Natural killer cell (primary cell): ENCODE data around the gene ATG2A. TPM values are rescaled to one million over a fixed set of nuclear protein-coding genes. Genes with fewer than 3 reads are reported as not detected.
A peak's percentile ranks its signal among the peaks of the same experiment; 100 is the strongest.

Experiments
- ATAC-seq, 3 donors: fragments of 150-1000 bp in 2 of 3; fragments of 200-7000 bp in 1 of 3; cut with Tn5 transposase; 1 replicate in 1 of 3; 2 replicates in 2 of 3; pipeline ENCODE4 v1.10.0; 2021; ENCODE audit warnings: mild to moderate bottlenecking in 2 of 3, moderate library complexity in 2 of 3
- DNase-seq, 2 donors: peaks; one replicate each; pipeline versions ENCODE4 v3.0.0 to v3.0.0-alpha.2; 2013 to 2021; ENCODE audit warnings: mixed read lengths in 1 of 2
- H3K27ac ChIP-seq: one replicate; pipeline ENCODE4 v1.5.1; 2013; ENCODE audit warnings: mild to moderate bottlenecking, low read length
- H3K27me3 ChIP-seq: one replicate; pipeline ENCODE4 v1.6.1; 2013; ENCODE audit warnings: low read length; ENCODE audit not compliant: control insufficient read depth, insufficient read depth
- H3K36me3 ChIP-seq: one replicate; pipeline ENCODE4 v1.6.1; 2013; ENCODE audit warnings: low read length; ENCODE audit not compliant: control insufficient read depth, insufficient read depth
- H3K4me1 ChIP-seq: one replicate; pipeline ENCODE4 v1.6.1; 2013; ENCODE audit warnings: low read length; ENCODE audit not compliant: control insufficient read depth, insufficient read depth
- H3K4me3 ChIP-seq: one replicate; pipeline ENCODE4 v1.5.1; 2013; ENCODE audit warnings: low read length
- H3K9me3 ChIP-seq: one replicate; pipeline ENCODE4 v1.6.1; 2013; ENCODE audit warnings: low read length; ENCODE audit not compliant: control insufficient read depth, insufficient read depth
- H3K27ac Mint-ChIP-seq, 2 donors: one replicate each; pipeline ENCODE4 v1.8.0; 2022; ENCODE audit warnings: mild to moderate bottlenecking in 2 of 2, mixed read lengths in 2 of 2, moderate library complexity in 1 of 2
- H3K27me3 Mint-ChIP-seq, 2 donors: one replicate each; pipeline ENCODE4 v1.8.0; 2022; ENCODE audit warnings: low read depth in 2 of 2, mixed read lengths in 2 of 2
- H3K36me3 Mint-ChIP-seq: one replicate; pipeline ENCODE4 v1.8.0; 2022; ENCODE audit warnings: mixed read lengths
- H3K4me1 Mint-ChIP-seq, 2 donors: one replicate each; pipeline ENCODE4 v1.8.0; 2022; ENCODE audit warnings: mixed read lengths in 2 of 2
- H3K4me3 Mint-ChIP-seq: one replicate; pipeline ENCODE4 v1.8.0; 2022; ENCODE audit warnings: mild to moderate bottlenecking, moderate library complexity, mixed read lengths
- H3K9me3 Mint-ChIP-seq, 2 donors: one replicate each; pipeline ENCODE4 v1.8.0; 2022; ENCODE audit warnings: mixed read lengths in 2 of 2
- WGBS: methylation state at CpG from one replicate; pipeline ENCODE4 v1.1.7; 2013; ENCODE audit warnings: missing lambda C conversion rate; ENCODE audit not compliant: insufficient coverage; 5-methylcytosine and 5-hydroxymethylcytosine counted together
- intact Hi-C: fragments of 100-400 bp; cut with micrococcal nuclease; formaldehyde crosslinking; loops from one replicate; pipeline ENCODE4 v1.14.2; 2022
- total RNA-seq, 4 donors: library from RNA; stranded (reverse); fragments of 120-200 nt in 1 of 4; gene quantifications; one replicate each; pipeline versions ENCODE4 v1.2.3 to v1.2.4, GENCODE V29; 2013 to 2022
- TF ChIP-seq, protein P1 (sequence below): fragments of 200-600 bp; IDR thresholded peaks from one replicate; pipeline ENCODE4 v1.8.0; 2022; ENCODE audit warnings: antibody characterized with exemption

The ATG2A gene
- total RNA-seq, 3 donors from 2014 or later (not counting 1 experiment from before 2014, with no cell fraction given): 165 to 321 (median 259) TPM

DNA sequence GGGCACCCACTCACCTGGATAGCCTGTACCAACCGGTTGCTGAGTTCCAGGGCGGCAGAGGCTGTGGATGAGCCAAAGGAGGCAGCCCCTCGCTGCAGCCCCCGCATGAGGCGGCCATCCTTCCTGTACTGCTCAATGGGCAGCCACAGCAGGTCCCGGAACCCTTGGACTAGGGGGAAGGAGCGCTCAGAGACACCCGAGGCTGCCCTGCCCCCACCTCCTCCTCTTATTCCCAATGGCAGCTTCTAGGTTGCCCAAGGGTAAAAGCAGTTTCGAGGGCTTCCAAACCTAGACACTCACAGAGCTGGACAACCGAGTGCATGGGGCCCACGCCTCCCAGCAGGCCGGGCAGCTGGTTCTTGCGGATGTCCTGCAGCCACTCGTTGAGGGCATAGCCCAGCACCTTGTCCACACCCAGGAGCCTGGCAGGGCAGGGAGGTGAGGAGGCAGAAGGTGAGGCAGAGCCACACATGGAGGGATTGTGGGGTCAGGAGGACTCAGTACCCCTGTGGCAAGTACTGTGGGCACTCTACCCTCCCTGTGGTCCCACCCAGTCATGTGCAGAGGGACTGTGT, 20.5 kb downstream of the ATG2A start:
- WGBS: 92% methylated on average over 14 of the region's 14 CpGs
- Mint-ChIP-seq H3K4me1 (peaks cover 0 to 12% of the 10 kb centered on the region in 2 donors), H3K36me3 (no peaks in the 10 kb centered on the region), H3K27me3 (no peaks in the 10 kb centered on the region), H3K4me3 (no peak overlapping the region), H3K27ac (peak overlapping the region; percentile 63 to 76), H3K9me3 (no peaks in the 10 kb centered on the region)
- no peak for DNase-seq
- TF ChIP-seq, protein P1, sequence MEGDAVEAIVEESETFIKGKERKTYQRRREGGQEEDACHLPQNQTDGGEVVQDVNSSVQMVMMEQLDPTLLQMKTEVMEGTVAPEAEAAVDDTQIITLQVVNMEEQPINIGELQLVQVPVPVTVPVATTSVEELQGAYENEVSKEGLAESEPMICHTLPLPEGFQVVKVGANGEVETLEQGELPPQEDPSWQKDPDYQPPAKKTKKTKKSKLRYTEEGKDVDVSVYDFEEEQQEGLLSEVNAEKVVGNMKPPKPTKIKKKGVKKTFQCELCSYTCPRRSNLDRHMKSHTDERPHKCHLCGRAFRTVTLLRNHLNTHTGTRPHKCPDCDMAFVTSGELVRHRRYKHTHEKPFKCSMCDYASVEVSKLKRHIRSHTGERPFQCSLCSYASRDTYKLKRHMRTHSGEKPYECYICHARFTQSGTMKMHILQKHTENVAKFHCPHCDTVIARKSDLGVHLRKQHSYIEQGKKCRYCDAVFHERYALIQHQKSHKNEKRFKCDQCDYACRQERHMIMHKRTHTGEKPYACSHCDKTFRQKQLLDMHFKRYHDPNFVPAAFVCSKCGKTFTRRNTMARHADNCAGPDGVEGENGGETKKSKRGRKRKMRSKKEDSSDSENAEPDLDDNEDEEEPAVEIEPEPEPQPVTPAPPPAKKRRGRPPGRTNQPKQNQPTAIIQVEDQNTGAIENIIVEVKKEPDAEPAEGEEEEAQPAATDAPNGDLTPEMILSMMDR: no peak
- intact Hi-C loops: no loop called here
- Histone ChIP-seq H3K4me3 (no peak overlapping the region), H3K4me1 (peaks cover 20% of the 10 kb centered on the region), H3K27ac (no peak overlapping the region), H3K9me3 (no peaks in the 10 kb centered on the region), H3K36me3 (peaks cover 35% of the 10 kb centered on the region), H3K27me3 (no peaks in the 10 kb centered on the region)
- no peak for ATAC-seq

DNA sequence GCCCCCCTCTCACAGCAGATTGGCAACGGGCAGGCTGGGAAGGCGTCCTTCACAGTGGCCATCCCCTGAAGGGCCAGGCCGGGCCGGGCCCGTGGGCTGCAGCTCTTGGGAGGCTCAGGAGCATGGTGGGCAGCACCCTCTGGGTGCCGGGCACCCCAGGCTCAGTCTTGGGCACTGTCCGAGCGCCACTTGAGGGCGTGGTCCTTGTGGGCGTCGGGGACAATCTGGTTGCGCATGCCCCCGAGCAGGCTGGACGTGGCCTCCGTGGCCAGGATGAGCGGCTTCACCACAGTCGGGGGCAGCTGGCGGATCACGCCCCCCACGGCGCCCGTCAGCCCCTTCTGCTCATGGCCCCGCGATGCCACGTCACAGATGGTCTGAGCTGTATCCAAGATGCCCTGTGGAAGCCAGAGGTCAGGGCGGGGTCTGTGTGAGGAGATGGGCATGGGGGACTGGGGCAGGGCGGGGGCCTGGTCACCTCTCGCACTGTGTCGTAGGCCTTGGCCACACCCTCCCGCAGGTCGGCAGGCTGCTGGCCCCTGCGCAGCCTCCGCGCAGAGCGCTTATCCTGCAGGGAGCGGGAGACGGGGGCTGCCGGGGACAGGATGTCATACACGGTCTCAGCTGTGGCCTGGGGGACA, 22.1 kb downstream of the ATG2A start:
- TF ChIP-seq, protein P1: no peak
- H3K27ac ChIP-seq: no peak overlapping the region
- no peaks in the 10 kb centered on the region for H3K9me3 ChIP-seq
- Mint-ChIP-seq H3K27ac (peak overlapping the region in 1 of 2 donors; percentile 76), H3K27me3 (no peaks in the 10 kb centered on the region), H3K4me1 (peaks cover 0 to 8% of the 10 kb centered on the region in 2 donors), H3K36me3 (no peaks in the 10 kb centered on the region), H3K9me3 (no peaks in the 10 kb centered on the region), H3K4me3 (no peak overlapping the region)
- H3K4me1 ChIP-seq: peaks cover 17% of the 10 kb centered on the region
- ATAC-seq: peak in 1 of 3 donors; percentile 2
- intact Hi-C loops: loop anchor here (1.0 kb wide), 2 partner anchors 48 to 108 kb away; no protein-coding TSS in a partner anchor
- WGBS: 87% methylated on average over 39 of the region's 39 CpGs
- no peak for DNase-seq
- peaks cover 26% of the 10 kb centered on the region for H3K36me3 ChIP-seq
- H3K4me3 ChIP-seq: no peak overlapping the region
- H3K27me3 ChIP-seq: no peaks in the 10 kb centered on the region

DNA sequence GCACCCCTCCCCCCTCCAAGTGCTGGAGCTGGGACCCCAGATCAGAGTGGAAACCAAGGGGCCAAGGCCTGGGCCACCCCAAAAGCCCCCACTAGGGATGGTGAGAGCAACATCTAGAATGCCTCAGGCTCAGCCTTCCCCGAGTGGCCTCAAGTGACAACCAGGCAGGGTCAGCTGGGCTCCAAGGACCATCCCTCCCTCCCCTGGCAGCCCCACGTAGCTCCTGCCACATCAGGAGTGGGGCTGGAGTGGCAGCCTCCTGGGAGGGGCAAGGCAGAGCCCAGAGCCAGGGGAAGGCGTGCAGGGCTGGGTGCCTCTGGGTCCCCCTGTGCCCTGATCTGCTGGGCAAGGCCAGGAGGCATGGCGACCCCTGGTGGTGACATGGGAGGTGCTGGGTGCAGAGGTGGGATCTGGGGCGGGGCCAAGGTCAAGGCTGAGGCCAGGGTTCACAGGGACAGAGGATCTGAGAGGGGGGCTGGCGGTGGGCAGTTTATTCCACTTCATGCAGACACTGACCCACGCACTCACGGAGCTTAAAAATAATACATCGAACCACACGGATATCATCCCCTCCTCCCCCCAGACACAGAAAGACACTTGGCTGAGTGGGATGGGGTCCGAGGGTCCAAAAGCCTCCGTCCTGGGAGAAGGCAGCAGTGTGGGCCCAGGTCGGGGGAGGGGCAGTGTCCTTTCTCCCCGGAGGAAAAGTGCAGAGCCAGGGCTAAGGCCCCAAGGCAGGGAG, 22.8 kb downstream of the ATG2A start:
- no peak overlapping the region for H3K27ac ChIP-seq
- no peaks in the 10 kb centered on the region for H3K9me3 ChIP-seq
- Mint-ChIP-seq H3K27ac (peak overlapping the region in 1 of 2 donors; percentile 58), H3K36me3 (no peaks in the 10 kb centered on the region), H3K4me1 (peaks cover 0 to 8% of the 10 kb centered on the region in 2 donors), H3K4me3 (no peak overlapping the region), H3K9me3 (no peaks in the 10 kb centered on the region), H3K27me3 (no peaks in the 10 kb centered on the region)
- intact Hi-C loops: loop anchor here (1.0 kb wide), 2 partner anchors 47 to 107 kb away; no protein-coding TSS in a partner anchor
- no peak overlapping the region for H3K4me3 ChIP-seq
- H3K4me1 ChIP-seq: peaks cover 17% of the 10 kb centered on the region
- peak; percentile 75 to 87 (median 78) for ATAC-seq
- no peaks in the 10 kb centered on the region for H3K27me3 ChIP-seq
- TF ChIP-seq, protein P1: peak; percentile 79
- DNase-seq: peak; percentile 93 to 95
- 47% methylated on average over 14 of the region's 14 CpGs for WGBS
- peaks cover 23% of the 10 kb centered on the region for H3K36me3 ChIP-seq
